H1 (cell line): Measurements from ENCODE around the gene LILRB3.

Experiments
- ATF3 ChIP-seq: IDR thresholded peaks from 2 replicates; pipeline ENCODE4 v1.6.1; 2011; ENCODE audit warnings: low read depth, mild to moderate bottlenecking, low read length; ENCODE audit not compliant: insufficient read depth
- EP300 ChIP-seq, 2 experiments: IDR thresholded peaks; 1 replicate in 1 of 2; 2 replicates in 1 of 2; pipeline ENCODE4 v1.6.1; 2011 to 2012; ENCODE audit warnings: low read depth in 2 of 2, low read length in 2 of 2, mild to moderate bottlenecking in 2 of 2, borderline replicate concordance in 1 of 2, inconsistent platforms in 1 of 2, moderate library complexity in 1 of 2
- MAX ChIP-seq: IDR thresholded peaks from 2 replicates; pipeline ENCODE4 v1.6.1; 2012; ENCODE audit warnings: inconsistent platforms
- POLR2AphosphoS5 ChIP-seq: IDR thresholded peaks from 2 replicates; pipeline ENCODE4 v1.6.1; 2011; ENCODE audit warnings: low read depth, low read length

GRCh38 chr19:54206831-54207177 is 16.0 kb downstream of the LILRB3 start:
- no peak for TF ChIP-seq ATF3
- peak; percentile 44 for TF ChIP-seq POLR2AphosphoS5
- TF ChIP-seq MAX: no peak
- no peak for TF ChIP-seq EP300 (IDR thresholded peaks at IDR 0.05; ENCODE audit: borderline replicate concordance in 1 of 2, low read depth in 2 of 2, low read length in 2 of 2)
